Measurements from ENCODE around the gene ARRB1. TPM values are rescaled to one million over a fixed set of nuclear protein-coding genes. Genes with fewer than 3 reads are reported as not detected.

Gene ARRB1
- total RNA-seq, 3 donors from 2014 or later = 31.2 to 64.0 (median 42.3) TPM

DNA sequence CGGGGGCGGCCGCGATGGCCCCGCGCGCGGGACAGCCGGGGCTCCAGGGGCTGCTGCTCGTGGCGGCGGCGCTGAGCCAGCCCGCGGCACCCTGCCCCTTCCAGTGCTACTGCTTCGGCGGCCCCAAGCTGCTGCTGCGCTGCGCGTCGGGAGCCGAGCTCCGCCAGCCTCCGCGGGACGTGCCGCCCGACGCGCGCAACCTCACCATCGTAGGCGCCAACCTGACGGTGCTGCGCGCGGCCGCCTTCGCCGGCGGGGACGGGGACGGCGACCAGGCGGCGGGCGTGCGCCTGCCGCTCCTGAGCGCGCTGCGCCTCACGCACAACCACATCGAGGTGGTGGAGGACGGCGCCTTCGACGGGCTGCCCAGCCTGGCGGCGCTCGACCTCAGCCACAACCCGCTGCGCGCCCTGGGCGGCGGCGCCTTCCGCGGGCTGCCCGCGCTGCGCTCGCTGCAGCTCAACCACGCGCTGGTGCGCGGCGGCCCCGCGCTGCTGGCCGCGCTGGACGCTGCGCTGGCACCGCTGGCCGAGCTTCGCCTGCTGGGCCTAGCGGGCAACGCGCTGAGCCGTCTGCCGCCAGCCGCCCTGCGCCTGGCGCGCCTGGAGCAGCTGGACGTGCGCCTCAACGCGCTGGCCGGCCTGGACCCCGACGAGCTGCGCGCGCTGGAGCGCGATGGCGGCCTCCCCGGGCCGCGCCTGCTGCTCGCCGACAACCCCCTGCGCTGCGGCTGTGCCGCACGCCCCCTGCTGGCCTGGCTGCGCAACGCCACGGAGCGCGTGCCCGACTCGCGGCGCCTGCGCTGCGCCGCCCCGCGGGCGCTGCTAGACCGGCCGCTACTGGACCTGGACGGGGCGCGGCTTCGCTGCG lies 110.2 kb downstream of the ARRB1 start:
- Histone ChIP-seq H3K4me3 (peak overlapping the region; percentile 25 to 77 (median 53)), H3K27ac (no peak overlapping the region), H3K36me3 (no peaks in the 10 kb centered on the region), H3K27me3 (peaks cover 0 to 12% of the 10 kb centered on the region in 2 donors), H3K4me1 (peaks cover 0 to 4% of the 10 kb centered on the region in 2 donors), H3K9me3 (no peaks in the 10 kb centered on the region)
- TF ChIP-seq POLR2A (IDR thresholded peaks at IDR 0.05) (no peak), POLR2AphosphoS5 (IDR thresholded peaks at IDR 0.05) (no peak)
- TF ChIP-seq, protein P1, sequence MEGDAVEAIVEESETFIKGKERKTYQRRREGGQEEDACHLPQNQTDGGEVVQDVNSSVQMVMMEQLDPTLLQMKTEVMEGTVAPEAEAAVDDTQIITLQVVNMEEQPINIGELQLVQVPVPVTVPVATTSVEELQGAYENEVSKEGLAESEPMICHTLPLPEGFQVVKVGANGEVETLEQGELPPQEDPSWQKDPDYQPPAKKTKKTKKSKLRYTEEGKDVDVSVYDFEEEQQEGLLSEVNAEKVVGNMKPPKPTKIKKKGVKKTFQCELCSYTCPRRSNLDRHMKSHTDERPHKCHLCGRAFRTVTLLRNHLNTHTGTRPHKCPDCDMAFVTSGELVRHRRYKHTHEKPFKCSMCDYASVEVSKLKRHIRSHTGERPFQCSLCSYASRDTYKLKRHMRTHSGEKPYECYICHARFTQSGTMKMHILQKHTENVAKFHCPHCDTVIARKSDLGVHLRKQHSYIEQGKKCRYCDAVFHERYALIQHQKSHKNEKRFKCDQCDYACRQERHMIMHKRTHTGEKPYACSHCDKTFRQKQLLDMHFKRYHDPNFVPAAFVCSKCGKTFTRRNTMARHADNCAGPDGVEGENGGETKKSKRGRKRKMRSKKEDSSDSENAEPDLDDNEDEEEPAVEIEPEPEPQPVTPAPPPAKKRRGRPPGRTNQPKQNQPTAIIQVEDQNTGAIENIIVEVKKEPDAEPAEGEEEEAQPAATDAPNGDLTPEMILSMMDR (IDR thresholded peaks at IDR 0.05) = peak in 1 of 3 donors; percentile 95
- intact Hi-C loops (cut with DNase I; ENCODE audit: low total_unique reads) = loop anchor here (10.0 kb wide), 1 partner anchor 96 kb away; no protein-coding TSS in a partner anchor
- DNase-seq (ENCODE audit: low spot score in 2 of 2) = peak; percentile 61 to 76

DNA sequence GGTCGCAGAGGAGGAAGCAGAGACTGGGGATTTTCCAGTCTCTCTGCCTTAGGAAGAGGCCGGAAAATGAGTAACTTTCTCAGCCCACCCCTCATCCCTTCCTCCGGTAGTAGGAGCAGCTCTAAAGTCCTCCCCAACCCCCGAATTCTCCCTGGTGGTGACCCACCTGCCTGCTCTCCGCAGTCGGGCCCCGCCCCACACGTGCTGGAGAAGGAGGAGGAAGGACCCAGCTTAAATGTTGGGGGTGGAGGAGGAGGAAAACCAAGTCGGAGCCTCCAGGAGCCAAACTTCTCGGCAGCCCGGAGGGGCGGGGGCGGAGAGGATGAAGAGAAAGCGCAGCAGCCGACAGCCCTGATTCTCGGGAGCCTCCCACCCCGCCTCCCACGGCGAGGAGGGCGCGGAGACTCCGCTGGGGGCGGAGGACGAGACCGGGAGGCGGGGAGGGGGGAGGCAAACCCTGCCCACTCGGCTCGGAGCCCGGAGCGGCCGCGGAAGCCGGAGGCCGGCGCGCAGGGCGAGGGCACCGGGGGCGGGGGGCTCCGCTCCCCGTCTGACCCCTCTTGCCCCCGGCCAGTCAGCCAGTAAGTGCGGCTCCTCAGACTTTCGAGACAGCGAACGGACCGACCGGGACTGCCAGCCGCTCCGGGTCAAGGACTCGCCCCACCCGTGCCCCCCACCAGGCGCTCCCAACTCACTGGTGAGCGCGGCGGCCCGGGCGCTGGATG lies 111.0 kb downstream of the ARRB1 start, which contains the start of gene TPBGL:
Gene TPBGL (plus strand): TSS at position 464 of the 725 bp plus-strand sequence. CDS start 276 bp downstream, outside the sequence.
- H3K4me3 ChIP-seq = peak within 1 kb of the TSS; percentile 25 to 77 (median 53)
- no peak within 1 kb of the TSS for H3K27ac ChIP-seq
- H3K9me3 ChIP-seq = no peaks in the 10 kb centered on the region
- no peak for DNase-seq (ENCODE audit: low spot score in 2 of 2)
- intact Hi-C loops (cut with DNase I; ENCODE audit: low total_unique reads) = loop anchor here (10.0 kb wide), 1 partner anchor 96 kb away; no protein-coding TSS in a partner anchor
- peaks cover 0 to 12% of the 10 kb centered on the region in 2 donors for H3K27me3 ChIP-seq
- peaks cover 0 to 4% of the 10 kb centered on the region in 2 donors for H3K4me1 ChIP-seq
- no peaks in the 10 kb centered on the region for H3K36me3 ChIP-seq
- no peak for TF ChIP-seq POLR2AphosphoS5 (IDR thresholded peaks at IDR 0.05)
- TF ChIP-seq POLR2A (IDR thresholded peaks at IDR 0.05) = no peak
- TF ChIP-seq, protein P1 (IDR thresholded peaks at IDR 0.05) = no peak

DNA sequence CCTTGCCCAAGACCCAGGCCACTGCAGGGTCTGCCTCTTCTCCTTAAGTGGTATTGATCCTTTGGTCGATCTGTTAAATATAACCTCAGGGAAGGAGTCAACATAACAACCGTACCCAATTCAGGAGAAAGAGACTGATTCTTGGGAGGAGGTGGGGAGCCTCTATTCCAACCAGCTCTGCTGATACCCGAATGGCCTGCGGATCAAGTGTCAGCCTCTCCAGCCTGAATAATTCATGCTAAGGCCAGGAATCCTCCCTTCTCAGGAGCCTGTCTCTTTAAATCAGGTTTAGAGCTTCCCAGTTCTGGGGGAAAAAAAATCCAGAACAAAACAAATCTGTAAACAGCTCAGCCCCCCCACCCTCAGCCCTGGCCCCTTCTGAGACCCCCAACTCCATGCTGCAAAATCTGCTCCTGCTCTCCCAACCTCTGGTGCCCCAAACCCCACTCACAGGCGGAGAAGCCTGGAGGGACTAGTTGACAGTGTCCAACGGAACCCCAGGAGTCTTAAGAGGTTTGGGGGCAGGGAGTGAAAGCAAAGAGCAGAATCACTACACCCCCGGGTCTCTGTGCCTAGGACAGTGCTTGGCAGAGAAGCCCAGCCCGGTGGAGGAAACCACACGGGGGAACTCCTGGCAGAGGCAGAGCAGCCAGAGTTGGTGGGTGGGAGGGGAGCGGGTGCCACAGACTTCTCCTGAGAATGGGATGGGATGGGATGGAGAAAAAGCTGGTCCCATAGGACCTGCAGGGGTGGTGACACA lies 111.8 kb downstream of the ARRB1 start:
- DNase-seq (ENCODE audit: low spot score in 2 of 2) = no peak
- Histone ChIP-seq H3K27ac (no peak overlapping the region), H3K9me3 (no peaks in the 10 kb centered on the region), H3K27me3 (peaks cover 0 to 12% of the 10 kb centered on the region in 2 donors), H3K4me3 (no peak overlapping the region), H3K36me3 (no peaks in the 10 kb centered on the region), H3K4me1 (peaks cover 0 to 4% of the 10 kb centered on the region in 2 donors)
- no peak for TF ChIP-seq POLR2AphosphoS5 (IDR thresholded peaks at IDR 0.05)
- TF ChIP-seq POLR2A (IDR thresholded peaks at IDR 0.05) = no peak
- TF ChIP-seq, protein P1 (IDR thresholded peaks at IDR 0.05) = no peak
- intact Hi-C loops (cut with DNase I; ENCODE audit: low total_unique reads) = loop anchor here (10.0 kb wide), 1 partner anchor 95 kb away; no protein-coding TSS in a partner anchor

DNA sequence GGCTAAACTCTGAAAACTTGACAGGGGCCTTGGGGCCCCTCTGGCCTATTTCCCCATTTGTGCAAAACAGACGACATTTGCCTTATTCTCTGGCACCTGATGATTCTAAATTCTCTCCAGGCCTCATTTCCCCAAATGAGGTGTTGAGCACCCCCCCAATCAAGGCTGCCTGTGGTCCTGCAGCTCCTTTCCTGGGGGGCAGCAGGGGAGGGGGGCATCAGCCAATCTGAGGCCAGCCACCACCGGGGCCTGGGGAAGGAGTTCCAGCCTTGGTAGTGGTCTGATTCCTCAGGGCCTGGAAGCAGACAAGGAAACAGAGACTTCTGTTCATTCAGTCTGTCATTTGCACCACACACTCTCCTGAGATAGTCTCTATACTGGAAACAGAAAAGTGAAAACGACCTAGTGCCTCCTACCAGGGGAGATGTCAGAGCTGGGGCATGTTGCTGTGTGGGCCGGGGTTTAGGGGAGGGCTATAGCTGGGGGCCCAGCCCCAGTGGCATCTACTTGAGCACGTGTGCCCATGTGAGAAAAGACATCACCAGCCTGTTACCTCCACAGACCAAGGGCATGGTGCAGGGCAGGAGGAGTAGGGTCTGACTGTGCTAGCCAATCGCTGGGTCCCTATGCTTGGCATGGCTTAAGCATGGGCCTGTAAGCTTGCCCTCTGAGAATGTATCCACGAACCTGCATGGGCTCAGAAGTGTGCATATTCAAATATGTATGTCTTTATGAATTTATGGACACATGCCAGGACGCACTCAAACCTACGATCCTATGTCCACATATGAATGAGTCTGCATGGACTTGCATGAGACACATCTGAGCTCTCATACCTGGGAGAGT lies 112.6 kb downstream of the ARRB1 start:
- peaks cover 0 to 4% of the 10 kb centered on the region in 2 donors for H3K4me1 ChIP-seq
- no peak overlapping the region for H3K27ac ChIP-seq
- intact Hi-C loops (cut with DNase I; ENCODE audit: low total_unique reads) = no loop called here
- H3K4me3 ChIP-seq = no peak overlapping the region
- DNase-seq (ENCODE audit: low spot score in 2 of 2) = no peak
- H3K27me3 ChIP-seq = peaks cover 0 to 12% of the 10 kb centered on the region in 2 donors
- no peaks in the 10 kb centered on the region for H3K36me3 ChIP-seq
- no peak for TF ChIP-seq POLR2AphosphoS5 (IDR thresholded peaks at IDR 0.05)
- TF ChIP-seq POLR2A (IDR thresholded peaks at IDR 0.05) = no peak
- TF ChIP-seq, protein P1 (IDR thresholded peaks at IDR 0.05) = no peak
- no peaks in the 10 kb centered on the region for H3K9me3 ChIP-seq
